HG03039 (cell line): ENCODE measurements around the gene IFT81.

Experiments used
- ATAC-seq: cut with Tn5 transposase; IDR thresholded peaks from one replicate; pipeline ENCODE4 v1.9.1; 2021; ENCODE audit warnings: mild to moderate bottlenecking, moderate library complexity; ENCODE audit not compliant: unreplicated experiment

Gene IFT81

DNA sequence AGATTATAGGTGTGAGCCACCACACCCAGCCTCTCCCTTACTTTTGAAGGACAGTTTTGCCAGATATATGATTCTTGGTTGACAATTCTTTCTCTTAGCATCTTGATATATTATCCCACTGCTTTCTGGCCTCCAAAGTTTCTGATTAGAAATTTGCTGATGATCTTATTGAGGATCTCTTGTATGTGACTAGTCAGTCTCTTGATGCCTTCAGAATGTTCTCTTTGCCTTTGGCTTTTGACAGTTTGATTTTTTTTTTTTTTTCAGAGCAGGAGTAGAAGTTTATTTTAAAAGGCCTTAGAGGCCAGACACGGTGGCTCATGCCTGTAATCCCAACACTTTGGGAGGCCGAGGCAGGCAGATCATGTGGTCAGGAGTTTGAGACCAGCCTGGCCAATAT is 32.6 kb downstream of the IFT81 start:
- ATAC-seq: no peak

GRCh38 chr12:110157539-110157938 is 33.4 kb downstream of the IFT81 start:
- ATAC-seq: no peak

DNA sequence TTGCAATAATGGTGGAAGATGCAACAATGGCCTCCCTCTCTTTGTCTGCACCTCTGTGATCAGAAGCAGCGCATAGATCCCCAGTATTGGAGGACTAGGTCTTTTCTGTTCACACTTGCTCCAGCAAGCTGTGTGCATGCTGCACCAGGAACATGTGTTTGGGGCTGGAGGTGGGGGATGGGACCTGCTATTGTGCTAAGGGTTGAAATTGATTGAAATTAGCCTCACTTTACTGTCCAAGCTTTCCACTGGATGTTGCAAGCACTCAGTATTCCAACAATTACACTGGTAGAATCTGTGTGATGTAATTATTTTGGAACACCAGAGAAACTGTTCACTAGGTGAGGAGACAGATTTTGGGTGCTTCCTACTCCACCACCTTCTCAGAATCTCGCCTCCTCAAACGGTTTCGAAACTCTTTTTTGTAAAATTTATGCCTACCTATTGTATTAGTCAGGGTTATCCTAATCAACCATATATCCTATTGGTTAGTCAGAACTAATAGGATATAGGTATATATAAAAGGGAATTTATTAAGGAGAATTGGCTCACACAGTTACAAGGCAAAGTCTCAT is 35.6 kb downstream of the IFT81 start:
- no peak for ATAC-seq

- ATAC-seq: no peak
These were observed 41.5 kb downstream of the IFT81 start for GRCh38 chr12:110165540-110166159.

GRCh38 chr12:110168732-110169455 is 44.7 kb downstream of the IFT81 start:
- ATAC-seq: no peak

- ATAC-seq: no peak
These were observed 46.5 kb downstream of the IFT81 start for GRCh38 chr12:110170535-110171185.

- no peak for ATAC-seq
These were observed 47.0 kb downstream of the IFT81 start for GRCh38 chr12:110171186-110171538.

DNA sequence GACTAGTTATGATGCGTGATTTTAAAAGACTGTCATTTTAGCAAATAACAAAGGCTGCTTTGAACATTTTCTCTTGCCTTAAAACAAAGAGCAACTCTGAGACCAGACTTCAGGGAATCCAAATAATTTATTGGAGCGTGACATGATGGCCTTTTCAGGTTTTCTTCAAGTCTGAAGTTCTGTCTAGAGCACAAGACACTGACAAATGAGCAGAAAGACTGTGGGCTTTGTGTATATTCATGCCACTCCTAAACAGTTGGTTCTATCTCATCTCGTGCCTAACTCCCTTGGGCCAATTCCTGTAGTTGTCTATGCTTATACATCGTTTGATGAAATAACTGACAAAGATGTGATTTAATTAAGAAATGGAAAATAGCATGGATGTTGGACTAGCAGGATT is 47.5 kb downstream of the IFT81 start:
- no peak for ATAC-seq

DNA sequence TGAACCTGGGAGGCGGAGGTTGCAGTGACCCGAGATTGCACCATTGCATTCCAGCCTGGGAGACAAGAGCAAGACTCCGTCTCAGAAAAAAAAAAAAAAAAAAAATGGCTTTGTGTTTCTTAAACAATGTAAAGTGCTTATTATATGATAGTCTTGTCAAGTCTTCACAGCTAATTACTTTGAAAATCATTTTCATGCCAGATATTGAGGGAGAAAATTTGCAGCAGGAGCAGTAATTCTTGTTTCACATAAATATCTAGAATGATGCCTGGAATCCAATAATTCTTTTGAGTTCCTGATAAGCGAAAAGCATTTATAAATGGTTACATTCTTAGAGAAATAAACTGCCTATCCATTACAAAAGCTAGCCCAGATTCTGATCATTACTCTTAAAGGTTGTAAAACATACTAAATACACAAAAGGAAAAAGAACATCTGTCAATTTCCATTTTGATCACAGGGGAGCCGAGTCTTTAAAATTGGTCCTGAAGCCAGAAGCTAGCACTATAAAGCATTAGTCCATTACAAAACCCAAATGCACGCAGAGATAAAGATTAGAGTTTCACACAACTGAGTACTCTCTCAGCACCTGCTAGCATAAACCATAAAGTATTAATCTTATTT is 50.3 kb downstream of the IFT81 start:
- ATAC-seq: no peak

GRCh38 chr12:110175201-110175600 is 51.0 kb downstream of the IFT81 start:
- no peak for ATAC-seq

- no peak for ATAC-seq
These were observed 52.6 kb downstream of the IFT81 start for GRCh38 chr12:110176745-110177144.

- ATAC-seq: no peak
These were observed 55.1 kb downstream of the IFT81 start for GRCh38 chr12:110179291-110179690.

DNA sequence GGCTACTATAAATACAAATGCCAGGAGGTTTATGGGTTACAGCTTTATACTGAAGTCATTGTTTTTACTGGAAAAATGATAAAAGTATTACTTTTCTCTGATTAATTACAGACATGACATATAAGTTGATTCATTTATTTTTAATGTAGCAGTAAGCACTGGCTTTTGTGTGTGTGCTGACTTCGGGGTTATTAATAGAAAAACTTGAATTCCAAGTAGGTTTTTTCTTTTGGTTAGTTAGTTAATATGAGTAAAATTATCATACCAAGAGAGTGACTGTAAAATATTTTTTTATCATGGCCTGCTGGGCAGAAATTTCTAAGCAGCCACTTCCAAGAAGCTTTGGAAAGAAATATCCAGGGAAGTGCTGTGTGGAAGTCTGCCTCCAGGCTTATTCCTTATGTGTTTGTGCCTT is 56.4 kb downstream of the IFT81 start:
- no peak for ATAC-seq

DNA sequence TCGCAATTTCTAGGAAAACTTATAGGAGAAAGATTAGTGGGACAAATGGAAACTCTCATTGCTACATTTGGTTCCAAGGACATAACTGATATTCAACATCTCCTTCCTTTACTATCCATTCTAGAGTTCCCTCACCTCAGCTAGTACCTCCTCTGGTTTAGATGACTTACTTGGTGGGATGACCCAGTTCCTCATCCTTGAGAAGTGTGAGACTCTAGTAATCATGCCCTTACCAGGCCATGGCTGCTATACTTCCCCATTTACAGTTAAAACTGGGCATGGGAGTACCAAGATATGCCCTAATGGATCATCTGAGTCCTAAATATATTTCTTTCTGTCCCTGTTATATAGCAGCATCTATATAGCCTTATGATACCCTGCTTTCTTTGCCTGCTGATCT is 58.1 kb downstream of the IFT81 start:
- no peak for ATAC-seq

GRCh38 chr12:110183386-110183785 is 59.2 kb downstream of the IFT81 start:
- ATAC-seq: no peak

DNA sequence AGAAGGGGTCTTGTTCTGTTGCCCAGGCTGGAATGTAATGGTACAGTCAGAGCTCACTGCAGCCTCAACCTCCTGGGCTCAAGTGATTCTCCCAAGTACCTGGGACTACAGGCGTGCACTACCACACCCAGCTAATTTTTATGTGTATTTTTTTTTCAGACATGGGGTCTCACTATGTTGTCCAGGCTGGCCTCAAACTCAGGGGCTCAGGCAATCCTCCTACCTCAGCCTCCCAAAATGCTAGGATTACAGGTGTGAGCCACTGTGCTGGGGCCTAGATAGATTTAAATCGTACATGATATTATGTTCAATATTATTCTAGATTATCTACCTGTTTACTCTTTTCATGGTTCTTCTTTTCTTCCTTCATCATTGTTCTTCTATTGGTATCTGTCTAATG is 61.5 kb downstream of the IFT81 start:
- ATAC-seq: no peak

DNA sequence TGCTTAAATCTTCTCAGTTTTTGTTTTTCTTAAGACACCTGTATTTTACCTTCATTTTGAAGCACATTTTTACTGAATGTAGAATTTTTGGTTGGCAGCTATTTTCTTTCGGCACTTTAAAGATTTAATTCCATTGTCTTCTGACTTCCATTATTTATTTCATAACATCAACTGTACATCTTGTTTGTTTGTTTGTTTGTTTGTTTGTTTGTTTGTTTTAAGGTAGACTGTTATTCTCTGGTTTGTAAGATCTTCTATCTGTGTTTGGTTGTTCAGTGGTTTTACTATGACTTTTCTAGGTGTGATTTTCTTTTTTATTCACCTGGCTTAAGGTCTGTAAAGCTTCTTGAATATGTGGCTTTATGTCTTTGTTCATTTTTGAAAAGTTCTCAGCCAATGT is 61.9 kb downstream of the IFT81 start:
- ATAC-seq: no peak

- no peak for ATAC-seq
These were observed 69.0 kb downstream of the IFT81 start for GRCh38 chr12:110193196-110193595.

DNA sequence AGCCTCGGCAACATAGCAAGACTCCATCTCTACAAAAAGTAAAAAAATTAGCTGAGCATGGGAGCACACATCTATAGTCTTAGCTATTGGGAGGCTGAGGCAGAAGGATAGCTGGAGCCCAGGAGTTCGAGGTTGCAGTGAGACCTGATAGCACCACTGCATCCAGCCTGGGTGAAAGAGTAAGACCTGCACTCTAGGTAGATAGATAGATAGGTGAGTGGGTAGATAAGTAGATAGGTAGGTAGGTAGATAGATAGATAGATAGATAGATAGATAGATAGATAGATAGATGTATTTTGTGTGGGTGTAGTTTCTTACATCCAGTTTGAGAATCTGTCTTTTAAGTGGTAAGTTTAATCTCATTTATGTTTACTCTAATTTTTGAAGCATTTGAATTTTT is 72.8 kb downstream of the IFT81 start:
- no peak for ATAC-seq

GRCh38 chr12:110198386-110198785 is 74.2 kb downstream of the IFT81 start:
- no peak for ATAC-seq

DNA sequence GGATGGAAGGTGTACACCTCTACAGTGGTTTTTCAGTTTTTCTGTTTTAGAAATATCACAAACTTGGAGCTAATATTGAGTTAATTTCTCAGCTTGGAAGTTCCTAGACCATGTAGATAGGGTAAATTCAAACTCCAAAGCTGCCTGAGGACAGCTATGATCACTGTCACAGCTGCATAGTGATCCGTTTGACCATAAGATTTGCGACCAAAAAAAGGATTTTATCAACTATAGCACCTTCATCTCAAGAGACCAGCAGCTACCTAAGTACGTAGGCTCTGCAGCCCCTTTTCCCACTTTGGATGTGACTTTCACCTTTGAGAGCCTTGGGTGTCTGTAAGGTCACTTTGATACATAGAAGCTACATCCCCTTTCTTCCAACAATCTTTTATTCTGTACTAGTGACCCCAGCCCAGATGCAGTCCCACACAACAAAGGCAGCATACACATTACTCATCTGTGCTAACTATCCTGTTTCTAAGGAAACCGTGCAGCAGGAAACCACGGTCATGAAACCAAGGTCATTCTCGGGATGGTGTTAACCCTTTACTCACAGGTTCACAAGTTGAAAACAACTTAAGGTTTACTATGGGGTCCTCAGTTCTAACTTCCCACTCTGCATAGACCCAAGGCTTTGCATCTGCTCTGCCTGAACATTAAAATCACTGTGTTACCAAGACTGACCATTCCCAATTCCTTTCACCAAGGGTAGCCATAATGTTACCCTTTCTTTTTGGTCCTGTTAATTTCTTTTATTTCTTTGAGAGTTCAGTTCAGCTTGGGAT is 75.4 kb downstream of the IFT81 start:
- no peak for ATAC-seq
